Transverse colon (tissue), 4 donors: ENCODE results near the gene PYGM.

Experiments used
- CTCF ChIP-seq, 5 experiments: fragments of 200-600 bp in 3 of 5; fragments of 450-650 bp in 2 of 5; sonication (generic) in 3 of 5; IDR thresholded peaks; 1 replicate in 2 of 5; 2 replicates in 3 of 5; pipeline ENCODE4 v1.5.1; 2016 to 2017; ENCODE audit warnings: antibody characterized with exemption in 5 of 5, inconsistent platforms in 3 of 5, mild to moderate bottlenecking in 2 of 5, moderate library complexity in 1 of 5
- EP300 ChIP-seq: sonication (generic); formaldehyde crosslinking; IDR thresholded peaks from one replicate; pipeline ENCODE4 v1.6.1; 2017; ENCODE audit warnings: antibody characterized with exemption, low read depth
- POLR2AphosphoS5 ChIP-seq, 3 donors: sonication (generic); formaldehyde crosslinking; IDR thresholded peaks; one replicate each; pipeline ENCODE4 v1.6.1; 2016; ENCODE audit warnings: antibody characterized with exemption in 3 of 3

DNA sequence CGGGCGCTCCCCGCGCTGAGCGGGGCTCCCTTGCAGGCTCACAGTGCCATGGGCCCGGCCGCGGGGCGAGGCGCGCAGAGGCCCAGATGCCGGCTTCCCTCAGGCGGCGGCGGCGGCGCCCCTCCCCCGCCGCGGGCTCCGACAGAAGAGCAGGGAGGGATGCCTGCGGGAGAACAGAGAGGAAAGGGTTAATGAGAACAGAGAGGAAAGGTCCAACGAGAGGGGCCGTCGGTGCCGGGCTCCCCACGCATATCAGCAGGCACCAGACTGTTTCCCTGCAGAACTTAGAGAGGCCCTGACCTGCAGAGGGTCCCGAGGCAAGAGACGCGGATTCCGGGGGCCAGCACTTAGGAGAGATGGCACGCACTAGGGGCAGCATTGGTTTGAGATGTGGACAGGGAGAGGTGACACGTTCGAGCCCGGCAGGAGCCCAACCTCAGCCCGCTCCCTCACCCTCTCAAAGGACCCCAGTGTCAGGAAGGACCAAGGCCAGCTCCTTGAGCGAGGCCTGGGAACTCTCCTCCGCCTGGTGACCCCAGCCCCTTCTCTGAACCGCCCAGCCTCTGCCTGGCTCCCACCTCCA, 45.9 kb downstream of the PYGM start:
- TF ChIP-seq CTCF (IDR thresholded peaks at IDR 0.05) (no peak), EP300 (no peak), POLR2AphosphoS5 (IDR thresholded peaks at IDR 0.05) (no peak)
